ENCODE data around the gene FGFR2.

FGFR2 gene

DNA sequence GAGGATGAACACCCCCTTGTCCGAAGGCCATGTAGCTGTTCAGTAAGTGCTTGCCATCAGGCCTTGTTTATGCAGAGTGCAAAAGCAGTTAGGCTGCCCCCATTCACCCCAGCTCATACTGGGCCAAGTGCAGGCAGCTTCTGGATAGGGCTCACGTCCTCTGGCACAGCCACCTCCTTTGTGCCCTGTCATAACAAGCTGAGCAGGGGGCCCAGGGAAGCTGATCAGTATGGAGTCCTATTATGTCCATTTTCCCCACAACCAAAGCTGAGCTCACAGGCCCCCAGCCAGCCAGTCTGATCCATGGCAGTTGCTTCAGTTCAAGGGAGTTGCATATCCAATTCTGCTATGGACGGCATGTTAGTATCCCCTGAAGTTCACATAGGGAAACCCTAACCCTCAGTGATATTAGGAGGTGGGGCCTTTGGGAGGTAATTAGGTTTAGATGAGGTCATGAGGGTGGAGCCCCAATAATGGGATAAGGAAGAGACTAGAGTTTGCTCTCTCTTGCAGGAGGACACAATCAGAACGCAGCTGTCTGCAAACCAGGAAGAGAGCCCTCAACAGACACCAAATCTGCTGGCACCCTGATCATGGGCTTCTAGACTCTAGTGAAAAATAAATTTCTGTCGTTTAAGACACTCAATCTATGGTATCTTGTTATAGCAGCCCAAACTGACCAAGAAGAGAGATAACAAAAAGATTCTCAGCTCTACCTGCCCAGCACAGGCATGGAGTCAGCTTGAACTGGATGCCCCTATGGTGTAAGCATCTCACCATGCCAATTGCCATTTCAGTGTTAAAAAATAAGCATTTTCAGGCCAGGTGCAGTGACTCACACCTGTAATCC is 155.9 kb downstream of the FGFR2 start:
- no peak for DNase-seq

DNA sequence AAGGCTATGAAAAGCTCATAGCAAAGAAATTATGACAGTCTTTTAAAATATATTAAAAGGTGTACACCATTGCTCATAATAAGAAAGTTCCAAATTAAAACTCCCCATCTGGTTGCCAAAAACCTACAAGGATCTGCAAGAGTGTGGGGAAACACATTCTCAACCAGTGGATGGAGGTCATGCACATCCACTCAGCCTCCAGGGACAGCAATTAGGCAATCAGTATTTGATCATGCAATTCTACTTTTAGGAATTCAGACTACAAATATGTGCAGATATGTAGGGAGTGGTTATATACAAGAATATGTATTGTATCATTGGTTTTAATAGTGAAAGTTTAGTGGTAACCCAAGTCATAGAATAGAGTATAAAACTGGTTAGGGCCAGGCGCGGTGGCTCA is 157.8 kb downstream of the FGFR2 start:
- no peak for DNase-seq

DNA sequence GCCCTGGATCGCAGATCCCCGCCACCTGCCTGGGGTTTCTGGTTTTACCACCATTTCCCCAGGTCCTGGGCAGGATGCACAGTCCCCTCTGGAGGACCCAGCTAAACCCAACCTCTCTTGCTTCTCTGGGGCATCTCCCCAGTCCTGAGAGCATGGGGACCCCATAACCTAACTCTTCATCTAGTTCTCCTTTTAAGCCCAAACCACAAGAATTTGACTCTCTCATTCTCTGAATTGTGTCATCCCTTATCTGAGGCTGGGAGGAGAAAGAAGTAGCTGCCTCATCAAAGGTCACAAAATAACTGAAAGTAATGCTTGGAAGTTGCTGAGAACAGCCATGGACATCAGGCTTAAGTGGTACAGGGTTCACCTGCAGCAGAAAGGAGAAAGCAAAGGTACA is 159.9 kb downstream of the FGFR2 start:
- DNase-seq = no peak

DNA sequence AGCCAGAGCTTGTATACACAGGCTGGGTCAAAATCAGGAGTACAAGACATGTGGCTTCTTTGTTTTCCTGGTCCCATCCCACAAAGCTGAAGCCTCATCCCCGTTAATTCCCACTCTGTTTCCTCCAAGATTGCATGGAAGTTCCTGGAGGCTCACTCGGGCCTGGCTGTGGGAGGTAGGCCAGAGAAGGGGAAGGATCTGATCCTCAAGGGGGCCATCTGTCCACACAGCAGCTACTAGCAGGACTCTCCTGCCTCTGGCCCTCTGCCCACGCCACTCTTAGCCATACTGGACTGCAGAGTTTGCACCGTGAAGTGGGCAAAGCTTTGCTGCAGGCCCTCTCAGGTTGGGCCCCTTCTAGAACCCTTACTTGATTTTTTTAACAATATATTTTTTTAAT is 160.6 kb downstream of the FGFR2 start:
- DNase-seq = no peak

DNA sequence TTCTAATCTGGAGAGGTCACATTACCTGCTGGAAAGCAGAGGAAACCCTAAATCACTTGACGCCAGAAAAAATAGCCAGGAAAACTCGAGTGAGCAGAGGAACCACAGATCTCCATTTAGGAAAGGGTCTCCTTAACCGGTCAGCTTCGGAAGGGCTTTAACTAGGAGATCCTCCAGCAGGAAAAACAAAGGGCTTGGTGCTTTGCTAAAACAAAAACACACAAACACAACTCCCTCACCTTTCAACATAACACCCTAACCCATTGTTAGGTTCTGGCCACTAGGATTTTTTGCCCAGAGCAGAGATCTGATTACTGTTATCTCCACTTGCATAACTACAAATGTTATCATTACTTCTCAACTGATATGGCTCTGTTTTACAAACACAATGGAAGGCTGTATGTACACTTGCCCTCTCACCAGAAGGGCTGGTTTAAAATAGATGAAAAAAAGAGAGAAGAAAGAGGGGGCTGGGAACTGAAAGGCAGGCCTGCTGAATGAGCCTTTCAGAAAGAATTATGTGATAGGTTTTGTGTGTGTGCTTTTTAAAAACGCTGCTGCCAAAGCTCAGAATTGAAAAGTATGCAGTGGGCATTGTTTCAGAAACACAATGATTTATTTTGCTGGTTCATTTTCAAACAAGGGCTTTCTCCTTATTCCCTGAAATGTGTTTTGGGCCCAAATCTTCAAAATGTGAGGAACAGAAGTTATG is 161.5 kb downstream of the FGFR2 start:
- no peak for DNase-seq

DNA sequence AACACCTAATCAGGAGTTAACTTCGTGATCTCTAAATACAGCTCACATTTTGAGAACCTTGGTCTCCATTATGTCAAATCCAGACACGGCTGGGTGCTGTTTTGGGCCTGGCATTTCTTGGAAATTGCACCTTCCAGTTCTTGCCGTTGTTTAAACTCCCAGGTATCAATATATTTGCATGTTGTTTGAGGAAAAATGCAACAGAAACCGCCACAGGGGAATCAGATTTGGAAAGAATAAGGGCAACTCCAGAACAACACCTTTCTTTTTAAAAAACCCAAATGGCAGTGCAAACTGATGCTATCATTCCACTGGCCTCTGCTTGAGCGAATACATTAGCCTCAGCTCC is 162.0 kb downstream of the FGFR2 start:
- no peak for DNase-seq

DNA sequence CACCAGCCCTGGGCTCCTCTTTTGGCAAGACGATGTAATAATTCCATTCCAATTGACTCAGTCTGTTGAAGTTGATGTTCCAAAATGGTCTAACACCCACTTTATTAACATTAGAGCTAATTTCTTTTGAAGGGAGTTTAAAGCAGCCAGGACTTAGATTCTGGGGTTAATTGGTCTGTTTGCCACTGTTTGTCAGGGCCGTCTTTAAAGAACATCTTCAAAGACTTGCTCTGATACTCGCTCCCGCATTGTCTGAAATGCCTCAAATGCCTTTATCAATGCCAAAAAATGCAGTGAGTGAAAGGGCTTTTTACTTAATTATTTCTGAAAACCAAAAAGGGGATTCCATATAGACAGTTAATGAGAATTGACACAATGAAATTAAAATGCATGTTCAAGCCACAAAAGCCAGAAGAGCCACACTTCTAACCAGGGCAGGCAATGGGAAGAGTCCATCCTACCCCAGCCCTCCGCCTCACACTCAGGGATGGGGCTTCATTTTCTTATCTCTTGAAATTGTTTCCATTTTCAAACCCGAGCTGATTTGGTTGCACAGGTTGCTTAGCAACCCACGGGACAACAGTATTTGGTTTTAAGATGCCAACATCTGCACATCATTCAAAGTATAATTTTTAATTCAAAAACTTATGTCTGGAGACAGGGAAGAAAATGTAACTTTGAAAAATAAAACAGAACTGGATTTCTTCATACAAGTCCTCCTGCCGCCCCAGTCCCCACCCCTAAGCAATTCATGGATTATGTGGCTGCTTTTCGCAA is 163.0 kb downstream of the FGFR2 start:
- DNase-seq = no peak

DNA sequence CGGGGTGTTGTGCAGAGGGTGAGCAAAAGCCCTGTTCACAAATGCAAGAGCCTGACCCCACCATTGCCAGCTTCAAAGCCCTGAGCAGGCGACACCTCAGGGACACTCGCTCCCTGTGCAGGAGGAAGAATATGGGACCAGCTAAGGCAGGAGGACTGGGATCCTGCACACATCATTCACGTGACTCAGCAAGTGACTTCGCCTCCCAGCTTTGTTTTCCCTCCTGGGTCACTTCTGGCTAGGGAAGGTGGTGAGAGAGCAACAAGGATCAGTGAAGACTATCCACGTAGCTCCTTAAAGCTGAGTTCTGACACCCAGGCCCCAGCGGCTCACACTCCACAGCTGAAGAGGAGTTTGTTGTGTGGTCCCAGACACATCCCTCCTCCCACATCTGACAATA is 164.3 kb downstream of the FGFR2 start:
- no peak for DNase-seq

DNA sequence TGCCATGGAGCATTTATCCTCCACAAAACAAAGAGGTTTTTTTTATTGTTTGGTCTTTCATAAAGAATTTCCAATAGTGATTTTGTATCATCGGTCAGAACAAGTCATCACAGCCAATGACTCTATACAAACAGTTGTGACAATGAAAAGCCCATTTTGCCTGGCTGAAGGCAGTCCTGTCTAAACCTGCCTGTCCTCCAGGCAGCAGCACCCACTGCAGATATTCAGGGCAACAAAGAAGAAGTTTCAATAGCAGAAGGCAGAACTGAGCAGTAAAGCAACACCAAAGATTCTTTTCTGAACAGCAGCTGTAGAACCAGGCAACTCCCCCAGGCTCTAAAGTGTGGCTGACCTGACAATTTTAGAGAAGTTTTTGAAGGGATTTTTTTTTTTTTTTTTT is 169.4 kb downstream of the FGFR2 start:
- no peak for DNase-seq
